Epithelial cell of esophagus (primary cell): ENCODE data around the gene MAGEE1.
A peak's percentile ranks its signal among the peaks of the same experiment; 100 is the strongest.

Experiments
- DNase-seq: peaks from one replicate; pipeline ENCODE4 v3.0.0; 2010; ENCODE audit warnings: low read depth
- H3K4me3 ChIP-seq: 2 replicates; pipeline ENCODE4 v1.5.1; 2011; ENCODE audit warnings: mild to moderate bottlenecking, low read length, control low read depth
- CTCF ChIP-seq: IDR thresholded peaks from 2 replicates; pipeline ENCODE4 v1.5.1; 2011; ENCODE audit warnings: low read depth, mild to moderate bottlenecking, low read length, control low read depth, inconsistent platforms; ENCODE audit not compliant: insufficient read depth; ENCODE audit errors: missing control alignments

The MAGEE1 gene

GRCh38 chrX:76427560-76428242 is at the start of gene MAGEE1:
Gene MAGEE1 (plus strand): TSS chrX:76427710. CDS start chrX:76427931, 221 bp downstream.
- no peak for TF ChIP-seq CTCF
- peak within 1 kb of the TSS; percentile 55 for H3K4me3 ChIP-seq
- DNase-seq, result peak; percentile 63

GRCh38 chrX:76398970-76399369 is 28.5 kb upstream of the MAGEE1 start:
- no peak for TF ChIP-seq CTCF
- no peak for DNase-seq
- H3K4me3 ChIP-seq, result no peak overlapping the region

GRCh38 chrX:76407795-76408194 is 19.7 kb upstream of the MAGEE1 start:
- H3K4me3 ChIP-seq, result no peak overlapping the region
- no peak for DNase-seq
- TF ChIP-seq CTCF, result no peak

- no peak for DNase-seq
- no peak for TF ChIP-seq CTCF
These were observed 7.3 kb upstream of the MAGEE1 start for GRCh38 chrX:76420237-76420636.

GRCh38 chrX:76428243-76429130 is 977 bp downstream of the MAGEE1 start:
- no peak for DNase-seq
- TF ChIP-seq CTCF, result no peak
- peak overlapping the region; percentile 55 for H3K4me3 ChIP-seq

More at GRCh38 chrX:76420237-76420636, 7.3 kb upstream of the MAGEE1 start:
- no peak overlapping the region for H3K4me3 ChIP-seq

GRCh38 chrX:76433219-76433618 is 5.7 kb downstream of the MAGEE1 start:
- DNase-seq, result peak; percentile 4
- no peak overlapping the region for H3K4me3 ChIP-seq
- no peak for TF ChIP-seq CTCF
